ENCODE measurements around the gene MSI2. TPM values are rescaled to one million over a fixed set of nuclear protein-coding genes. Genes with fewer than 3 reads are reported as not detected.

Gene MSI2
- total RNA-seq, 1 donor, result 23.2 TPM

- no peak for TF ChIP-seq CTCF (IDR thresholded peaks at IDR 0.05; ENCODE audit: extremely low read depth, low read depth, low read length)
- Histone ChIP-seq H3K9me3 (ENCODE audit: low read depth, low read length) (no peaks in the 10 kb centered on the region), H3K36me3 (ENCODE audit: insufficient read depth, low read length) (no peaks in the 10 kb centered on the region), H3K27me3 (ENCODE audit: insufficient read depth, low read length) (no peaks in the 10 kb centered on the region), H3K4me3 (ENCODE audit: insufficient read depth, low read length) (no peak overlapping the region), H2AFZ (ENCODE audit: low read length) (no peak overlapping the region), H3K27ac (ENCODE audit: low read depth, low read length) (no peak overlapping the region), H3K4me2 (ENCODE audit: insufficient read depth, low read length) (no peak overlapping the region), H3K79me2 (ENCODE audit: insufficient read depth, low read length) (no peaks in the 10 kb centered on the region), H3K4me1 (ENCODE audit: insufficient read depth, low read length) (no peaks in the 10 kb centered on the region), H4K20me1 (ENCODE audit: insufficient read depth, low read length) (no peaks in the 10 kb centered on the region)
- no peak for DNase-seq (ENCODE audit: insufficient read length, low spot score, missing footprints)
Measured at GRCh38 chr17:57293077-57293476, 36.8 kb downstream of the MSI2 start.

GRCh38 chr17:57294101-57294500 is 37.8 kb downstream of the MSI2 start:
- Histone ChIP-seq H3K4me3 (ENCODE audit: insufficient read depth, low read length) (no peak overlapping the region), H3K79me2 (ENCODE audit: insufficient read depth, low read length) (no peaks in the 10 kb centered on the region), H3K9me3 (ENCODE audit: low read depth, low read length) (no peaks in the 10 kb centered on the region), H3K27ac (ENCODE audit: low read depth, low read length) (no peak overlapping the region), H3K36me3 (ENCODE audit: insufficient read depth, low read length) (no peaks in the 10 kb centered on the region), H2AFZ (ENCODE audit: low read length) (no peak overlapping the region), H4K20me1 (ENCODE audit: insufficient read depth, low read length) (no peaks in the 10 kb centered on the region), H3K27me3 (ENCODE audit: insufficient read depth, low read length) (no peaks in the 10 kb centered on the region), H3K4me1 (ENCODE audit: insufficient read depth, low read length) (no peaks in the 10 kb centered on the region), H3K4me2 (ENCODE audit: insufficient read depth, low read length) (no peak overlapping the region)
- no peak for TF ChIP-seq CTCF (IDR thresholded peaks at IDR 0.05; ENCODE audit: extremely low read depth, low read depth, low read length)
- no peak for DNase-seq (ENCODE audit: insufficient read length, low spot score, missing footprints)

- Histone ChIP-seq H3K27me3 (ENCODE audit: insufficient read depth, low read length) (no peaks in the 10 kb centered on the region), H3K4me2 (ENCODE audit: insufficient read depth, low read length) (no peak overlapping the region), H2AFZ (ENCODE audit: low read length) (no peak overlapping the region), H3K4me3 (ENCODE audit: insufficient read depth, low read length) (no peak overlapping the region), H3K27ac (ENCODE audit: low read depth, low read length) (no peak overlapping the region), H4K20me1 (ENCODE audit: insufficient read depth, low read length) (no peaks in the 10 kb centered on the region), H3K9me3 (ENCODE audit: low read depth, low read length) (no peaks in the 10 kb centered on the region), H3K79me2 (ENCODE audit: insufficient read depth, low read length) (no peaks in the 10 kb centered on the region), H3K4me1 (ENCODE audit: insufficient read depth, low read length) (no peaks in the 10 kb centered on the region), H3K36me3 (ENCODE audit: insufficient read depth, low read length) (no peaks in the 10 kb centered on the region)
- DNase-seq (ENCODE audit: insufficient read length, low spot score, missing footprints), result no peak
- TF ChIP-seq CTCF (IDR thresholded peaks at IDR 0.05; ENCODE audit: extremely low read depth, low read depth, low read length), result no peak
Measured at GRCh38 chr17:57294629-57295501, 38.5 kb downstream of the MSI2 start.

GRCh38 chr17:57295526-57296023 is 39.3 kb downstream of the MSI2 start:
- Histone ChIP-seq H2AFZ (ENCODE audit: low read length) (no peak overlapping the region), H3K27ac (ENCODE audit: low read depth, low read length) (no peak overlapping the region), H4K20me1 (ENCODE audit: insufficient read depth, low read length) (no peaks in the 10 kb centered on the region), H3K27me3 (ENCODE audit: insufficient read depth, low read length) (no peaks in the 10 kb centered on the region), H3K9me3 (ENCODE audit: low read depth, low read length) (no peaks in the 10 kb centered on the region), H3K4me1 (ENCODE audit: insufficient read depth, low read length) (no peaks in the 10 kb centered on the region), H3K4me2 (ENCODE audit: insufficient read depth, low read length) (no peak overlapping the region), H3K4me3 (ENCODE audit: insufficient read depth, low read length) (no peak overlapping the region), H3K79me2 (ENCODE audit: insufficient read depth, low read length) (no peaks in the 10 kb centered on the region), H3K36me3 (ENCODE audit: insufficient read depth, low read length) (no peaks in the 10 kb centered on the region)
- no peak for DNase-seq (ENCODE audit: insufficient read length, low spot score, missing footprints)
- no peak for TF ChIP-seq CTCF (IDR thresholded peaks at IDR 0.05; ENCODE audit: extremely low read depth, low read depth, low read length)
